Measurements from ENCODE around the gene DVL1. TPM values are rescaled to one million over a fixed set of nuclear protein-coding genes. Genes with fewer than 3 reads are reported as not detected.

DVL1 gene
- total and polyA plus RNA-seq, 12 donors, result 64.7 to 153 (median 79.7) TPM

- ATAC-seq (no peak), DNase-seq (no peak)
- H3K36me3 ChIP-seq, result peaks cover 0 to 16% (median 4%) of the 10 kb centered on the region in 9 donors
- no peaks in the 10 kb centered on the region for H3K9me3 ChIP-seq
- no peaks in the 10 kb centered on the region for H3K27me3 ChIP-seq
- peak overlapping the region in 9 of 10 donors; percentile 75 to 99 (median 83) for H3K4me3 ChIP-seq
- peak overlapping the region in 9 of 10 donors; percentile 63 to 100 (median 82) for H3K27ac ChIP-seq
- TF ChIP-seq CTCF (IDR thresholded peaks at IDR 0.05), result peak in 2 of 9 donors; percentile 5 to 6
- peaks cover 27 to 54% (median 50%) of the 10 kb centered on the region in 9 donors for H3K4me1 ChIP-seq
- WGBS, 2 donors, result 26 to 50% methylated on average over 11 of the region's 11 CpGs
- intact Hi-C loops (cut with DNase I), result loop anchor here in 2 of 10 donors (5.0 kb wide), 1 partner anchor 41 kb away; the partner anchor contains the start of gene DVL1 (in 2 of the 2)
Measured at GRCh38 chr1:1306070-1306660, 43.1 kb downstream of the DVL1 start.

GRCh38 chr1:1305300-1306069 lies 43.7 kb downstream of the DVL1 start:
- H3K27me3 ChIP-seq, result no peaks in the 10 kb centered on the region
- intact Hi-C loops (cut with DNase I), result loop anchor here in 2 of 10 donors (5.0 kb wide), 1 partner anchor 42 kb away; the partner anchor contains the start of gene DVL1 (in 2 of the 2)
- peak; percentile 73 to 77 for DNase-seq
- ATAC-seq, result peak; percentile 3 to 58 (median 34)
- no peaks in the 10 kb centered on the region for H3K9me3 ChIP-seq
- WGBS, 2 donors, result 30 to 38% methylated on average over 25 of the region's 25 CpGs
- peaks cover 27 to 54% (median 50%) of the 10 kb centered on the region in 9 donors for H3K4me1 ChIP-seq
- H3K4me3 ChIP-seq, result peak overlapping the region; percentile 18 to 99 (median 82)
- peak in 2 of 9 donors; percentile 11 to 20 for TF ChIP-seq CTCF (IDR thresholded peaks at IDR 0.05)
- H3K27ac ChIP-seq, result peak overlapping the region in 9 of 10 donors; percentile 63 to 100 (median 82)
- peaks cover 0 to 10% (median 0%) of the 10 kb centered on the region in 9 donors for H3K36me3 ChIP-seq

DNA sequence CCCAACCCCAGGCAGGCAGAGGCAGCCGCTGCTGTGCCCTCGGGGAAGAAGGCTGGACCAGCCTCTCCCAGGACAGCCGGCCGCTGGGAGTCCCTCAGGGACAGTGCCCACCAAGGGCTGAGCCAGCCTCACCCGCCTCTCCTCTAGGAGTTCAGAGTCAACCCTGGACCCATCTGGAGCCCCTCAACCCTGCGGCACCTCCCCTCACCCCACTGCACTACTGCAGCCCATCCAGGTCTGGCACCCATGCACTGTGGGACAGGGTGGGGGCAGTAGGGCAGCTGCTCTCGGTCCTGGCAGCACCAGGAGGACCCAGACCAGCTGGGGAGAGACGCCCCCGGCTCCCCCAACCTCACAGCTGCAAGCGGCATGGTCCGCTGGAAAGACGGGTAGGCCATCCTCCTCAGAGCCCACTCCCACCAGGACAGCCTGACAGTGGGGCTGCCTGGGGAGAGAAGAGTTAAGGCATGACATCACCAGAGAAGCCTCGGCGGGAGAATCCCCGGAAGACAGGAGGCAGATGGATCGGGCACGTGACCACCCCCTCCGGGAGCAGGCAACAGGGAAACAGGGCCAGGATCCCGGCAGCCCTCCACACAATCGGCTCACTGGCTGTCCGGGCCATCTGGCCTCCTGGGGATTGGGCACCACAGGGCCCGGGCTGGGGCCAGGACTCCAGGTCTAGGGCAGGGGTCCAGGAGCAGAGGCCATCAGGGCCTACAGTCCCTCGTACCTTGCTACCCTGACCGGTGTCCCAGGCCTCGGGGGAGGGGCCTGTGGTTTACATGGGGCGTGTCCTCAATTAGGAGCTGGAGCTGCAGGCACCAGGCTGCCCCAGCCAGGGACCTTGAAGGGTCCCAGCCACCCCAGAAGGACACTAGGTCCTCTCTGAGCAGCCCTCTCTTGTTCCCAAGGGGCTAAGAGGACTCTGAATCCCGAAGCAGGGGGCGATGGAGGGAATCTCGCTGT lies 44.6 kb downstream of the DVL1 start:
- peak overlapping the region; percentile 18 to 99 (median 82) for H3K4me3 ChIP-seq
- intact Hi-C loops (cut with DNase I), result loop anchor here in 2 of 10 donors (5.0 kb wide), 1 partner anchor 43 kb away; the partner anchor contains the start of gene DVL1 (in 2 of the 2)
- peak overlapping the region in 9 of 10 donors; percentile 63 to 100 (median 82) for H3K27ac ChIP-seq
- TF ChIP-seq CTCF (IDR thresholded peaks at IDR 0.05), result no peak
- H3K36me3 ChIP-seq, result peaks cover 0 to 10% (median 0%) of the 10 kb centered on the region in 9 donors
- H3K4me1 ChIP-seq, result peaks cover 27 to 47% (median 45%) of the 10 kb centered on the region in 9 donors
- DNase-seq (peak; percentile 76 to 84), ATAC-seq (peak; percentile 1 to 50 (median 16))
- no peaks in the 10 kb centered on the region for H3K27me3 ChIP-seq
- WGBS, 2 donors, result 28% methylated on average over 27 to 29 of the region's 29 CpGs
- no peaks in the 10 kb centered on the region for H3K9me3 ChIP-seq
